Measurements from ENCODE around the gene ADAM10.
"Not testable (repeated sequence)": the region's sequence is repeated elsewhere in the genome, so short reads cannot be mapped to it uniquely, and the experiment has no call there.

Gene ADAM10

DNA sequence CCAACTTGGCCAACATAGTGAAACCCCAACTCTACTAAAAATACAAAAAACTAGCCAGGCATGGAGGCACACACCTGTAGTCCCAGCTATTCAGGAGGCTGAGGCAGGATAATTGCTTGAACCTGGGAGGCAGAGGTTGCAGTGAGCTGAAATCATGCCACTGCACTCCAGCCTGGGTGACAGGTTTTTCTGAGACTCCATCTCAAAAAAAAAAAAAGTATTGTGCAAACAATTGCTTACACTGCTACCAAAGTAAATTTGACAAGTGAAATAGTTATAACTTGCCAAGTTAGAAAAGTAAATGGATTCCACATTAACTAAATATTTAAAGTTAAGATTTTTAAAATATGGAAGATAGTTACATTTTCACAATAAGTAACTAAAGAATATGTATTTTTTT is 129.2 kb downstream of the ADAM10 start:
- H3K27me3 ChIP-seq (ENCODE audit: control insufficient read depth, insufficient read depth, low read length); H3K4me3 ChIP-seq (ENCODE audit: low read length); H3K9me3 ChIP-seq (ENCODE audit: control insufficient read depth, insufficient read depth, low read length); H3K36me3 ChIP-seq (ENCODE audit: control insufficient read depth, insufficient read depth, low read length); H3K27ac ChIP-seq (ENCODE audit: low read length); H3K4me1 ChIP-seq (ENCODE audit: control insufficient read depth, insufficient read depth, low read length); DNase-seq (ENCODE audit: low read depth, low spot score): not testable (repeated sequence)

DNA sequence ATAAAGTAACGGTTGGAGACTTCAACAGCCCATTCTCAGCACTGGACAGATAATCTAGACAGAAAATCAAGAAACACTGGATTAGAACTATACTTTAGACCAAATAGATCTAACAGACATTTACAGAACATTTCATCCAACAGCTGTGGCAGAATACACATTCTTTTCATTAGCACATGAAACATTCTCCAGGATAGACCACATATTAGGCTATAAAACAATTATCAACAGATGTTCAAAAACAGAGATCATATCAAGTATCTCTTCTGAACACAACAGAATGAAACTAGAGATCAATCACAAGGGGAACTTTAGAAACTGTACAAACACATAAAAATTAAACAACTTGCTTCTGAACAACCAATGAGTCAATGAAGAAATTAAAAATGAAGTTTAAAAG is 133.3 kb downstream of the ADAM10 start:
- H3K27ac ChIP-seq (ENCODE audit: low read length) = no peak overlapping the region
- no peaks in the 10 kb centered on the region; the same call in 1 of the 2 replicates for H3K27me3 ChIP-seq (ENCODE audit: control insufficient read depth, insufficient read depth, low read length)
- no peaks in the 10 kb centered on the region for H3K36me3 ChIP-seq (ENCODE audit: control insufficient read depth, insufficient read depth, low read length)
- DNase-seq (ENCODE audit: low read depth, low spot score) = no peak
- no peak overlapping the region for H3K4me3 ChIP-seq (ENCODE audit: low read length)
- no peaks in the 10 kb centered on the region for H3K4me1 ChIP-seq (ENCODE audit: control insufficient read depth, insufficient read depth, low read length)
- WGBS (ENCODE audit: insufficient coverage, insufficient read length) = no CpG with 5 or more reads among the region's 1 CpG
- H3K9me3 ChIP-seq (ENCODE audit: control insufficient read depth, insufficient read depth, low read length) = no peaks in the 10 kb centered on the region

DNA sequence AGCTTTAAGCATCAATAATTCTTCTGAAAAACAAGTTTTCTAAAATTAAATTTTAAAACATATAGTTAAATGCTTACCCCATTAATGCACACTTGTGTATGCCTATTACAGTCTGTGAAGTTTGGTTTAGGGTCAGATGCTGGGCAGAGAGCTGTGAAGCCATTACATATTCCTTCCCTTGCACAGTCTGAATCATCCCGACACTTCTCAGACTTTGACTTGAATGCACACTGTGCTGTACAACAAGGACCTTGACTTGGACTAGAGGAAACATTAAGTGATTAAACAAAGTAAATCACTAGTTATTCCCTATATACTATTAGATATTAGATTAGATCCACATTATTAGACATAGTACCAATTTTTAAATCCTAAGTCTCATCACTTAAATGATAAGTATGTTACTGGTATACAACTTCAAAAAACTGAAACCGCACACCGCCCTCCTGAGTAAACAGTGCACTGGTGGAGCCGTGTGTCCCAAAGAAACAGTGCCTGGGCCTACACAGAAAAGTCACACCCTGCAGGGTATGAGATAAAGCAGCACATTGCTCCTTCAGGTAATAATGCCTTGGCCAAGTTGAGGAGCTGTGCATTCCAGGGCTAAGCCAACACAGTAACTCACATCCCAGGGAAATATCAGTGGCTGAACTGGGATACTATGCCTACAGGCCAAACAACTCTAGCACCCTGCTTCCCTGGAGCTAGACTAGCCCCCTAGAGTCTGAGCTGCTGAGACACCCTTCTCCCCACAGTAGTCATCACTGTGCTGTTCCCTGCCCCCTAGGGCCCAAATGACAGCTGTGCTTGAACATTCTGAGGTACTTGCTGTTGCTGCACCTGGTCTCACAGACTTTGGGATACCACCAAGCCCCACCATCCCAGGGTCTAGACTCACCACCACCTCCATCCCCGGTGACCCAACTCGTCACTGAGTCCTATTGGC is 137.5 kb downstream of the ADAM10 start:
- WGBS (ENCODE audit: insufficient coverage, insufficient read length) = no CpG with 5 or more reads among the region's 6 CpGs
- H3K9me3 ChIP-seq (ENCODE audit: control insufficient read depth, insufficient read depth, low read length) = no peaks in the 10 kb centered on the region
- H3K4me3 ChIP-seq (ENCODE audit: low read length) = no peak overlapping the region
- DNase-seq (ENCODE audit: low read depth, low spot score) = no peak
- no peak overlapping the region for H3K27ac ChIP-seq (ENCODE audit: low read length)
- no peaks in the 10 kb centered on the region for H3K36me3 ChIP-seq (ENCODE audit: control insufficient read depth, insufficient read depth, low read length)
- H3K4me1 ChIP-seq (ENCODE audit: control insufficient read depth, insufficient read depth, low read length) = no peaks in the 10 kb centered on the region
- no peaks in the 10 kb centered on the region; the same call in 1 of the 2 replicates for H3K27me3 ChIP-seq (ENCODE audit: control insufficient read depth, insufficient read depth, low read length)

DNA sequence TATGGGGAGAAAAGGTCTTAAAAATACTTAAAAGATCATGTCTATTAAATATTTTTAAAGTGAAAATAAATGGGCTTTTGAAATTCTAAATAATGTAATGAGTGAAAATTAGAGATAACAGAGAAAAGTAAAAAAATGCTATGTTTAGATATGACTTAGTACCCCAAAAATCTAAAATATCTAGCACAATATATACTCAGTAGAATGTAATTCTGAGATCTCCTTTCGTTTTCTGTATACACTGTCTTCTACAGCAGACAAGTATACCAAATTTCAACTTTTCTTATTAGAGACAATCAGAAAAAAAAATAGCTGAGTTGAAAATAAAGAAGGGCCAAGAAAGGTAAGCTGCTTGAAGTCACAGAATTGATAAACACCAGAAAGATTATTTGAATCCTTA is 140.8 kb downstream of the ADAM10 start:
- Histone ChIP-seq H3K27me3 (ENCODE audit: control insufficient read depth, insufficient read depth, low read length) (no peaks in the 10 kb centered on the region; the same call in 1 of the 2 replicates), H3K27ac (ENCODE audit: low read length) (no peak overlapping the region), H3K4me1 (ENCODE audit: control insufficient read depth, insufficient read depth, low read length) (no peaks in the 10 kb centered on the region; the same call in 1 of the 2 replicates), H3K36me3 (ENCODE audit: control insufficient read depth, insufficient read depth, low read length) (no peaks in the 10 kb centered on the region), H3K4me3 (ENCODE audit: low read length) (no peak overlapping the region), H3K9me3 (ENCODE audit: control insufficient read depth, insufficient read depth, low read length) (no peaks in the 10 kb centered on the region)
- WGBS (ENCODE audit: insufficient coverage, insufficient read length) = no CpG with 5 or more reads among the region's 1 CpG
- no peak for DNase-seq (ENCODE audit: low read depth, low spot score)

DNA sequence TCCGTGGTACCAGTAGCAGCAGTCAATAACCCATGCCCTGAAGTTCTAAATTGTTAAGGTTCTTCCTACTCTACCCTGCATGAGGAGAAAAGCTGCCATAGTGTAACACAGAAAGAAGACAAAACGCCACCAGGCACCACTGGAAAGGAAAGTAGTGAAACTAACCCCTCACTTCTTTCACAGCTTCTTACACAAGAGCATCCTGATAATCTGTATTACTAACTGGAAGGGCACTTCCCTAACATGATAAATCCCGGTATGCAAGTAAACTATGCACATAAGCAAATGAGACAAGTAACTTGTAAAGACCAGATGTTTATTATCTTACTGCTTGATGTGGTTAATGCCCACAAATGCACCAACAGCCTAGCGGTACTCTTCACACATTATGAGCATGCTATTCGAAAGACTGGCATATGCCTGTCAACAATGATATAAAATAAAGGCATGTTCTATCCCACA is 141.3 kb downstream of the ADAM10 start:
- DNase-seq (ENCODE audit: low read depth, low spot score) = no peak
- H3K4me3 ChIP-seq (ENCODE audit: low read length) = no peak overlapping the region
- H3K4me1 ChIP-seq (ENCODE audit: control insufficient read depth, insufficient read depth, low read length) = no peaks in the 10 kb centered on the region; the same call in 1 of the 2 replicates
- no peaks in the 10 kb centered on the region; the same call in 1 of the 2 replicates for H3K27me3 ChIP-seq (ENCODE audit: control insufficient read depth, insufficient read depth, low read length)
- H3K9me3 ChIP-seq (ENCODE audit: control insufficient read depth, insufficient read depth, low read length) = no peaks in the 10 kb centered on the region
- H3K36me3 ChIP-seq (ENCODE audit: control insufficient read depth, insufficient read depth, low read length) = no peaks in the 10 kb centered on the region
- no CpG with 5 or more reads among the region's 5 CpGs for WGBS (ENCODE audit: insufficient coverage, insufficient read length)
- no peak overlapping the region for H3K27ac ChIP-seq (ENCODE audit: low read length)

DNA sequence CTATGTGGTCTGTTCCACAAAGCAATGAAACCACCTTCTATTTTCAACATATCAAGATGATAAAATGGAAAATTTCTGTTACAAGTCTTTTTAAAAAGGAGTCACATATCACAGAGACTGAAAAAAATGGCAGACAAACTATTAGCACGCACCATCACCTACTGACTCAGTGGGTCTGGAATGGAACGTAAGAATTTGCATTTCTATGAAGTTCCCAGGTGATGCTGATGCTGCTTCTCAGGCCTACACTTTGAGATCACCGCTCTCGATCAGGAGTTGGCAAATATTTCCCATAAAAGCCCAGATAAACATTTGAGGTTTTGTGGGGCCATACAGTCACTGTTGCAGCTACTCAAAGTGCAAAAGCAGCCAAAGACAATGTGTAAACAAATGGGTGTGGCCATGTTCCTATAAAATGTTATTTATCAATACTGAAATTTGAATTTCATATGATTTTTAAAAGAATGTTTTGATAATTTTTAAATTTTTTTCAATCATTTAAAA is 142.9 kb downstream of the ADAM10 start:
- Histone ChIP-seq H3K4me1 (ENCODE audit: control insufficient read depth, insufficient read depth, low read length) (no peaks in the 10 kb centered on the region; the same call in 1 of the 2 replicates), H3K27me3 (ENCODE audit: control insufficient read depth, insufficient read depth, low read length) (no peaks in the 10 kb centered on the region), H3K36me3 (ENCODE audit: control insufficient read depth, insufficient read depth, low read length) (no peaks in the 10 kb centered on the region), H3K27ac (ENCODE audit: low read length) (no peak overlapping the region), H3K4me3 (ENCODE audit: low read length) (no peak overlapping the region), H3K9me3 (ENCODE audit: control insufficient read depth, insufficient read depth, low read length) (no peaks in the 10 kb centered on the region)
- DNase-seq (ENCODE audit: low read depth, low spot score) = no peak
- WGBS (ENCODE audit: insufficient coverage, insufficient read length) = no CpG with 5 or more reads among the region's 4 CpGs

DNA sequence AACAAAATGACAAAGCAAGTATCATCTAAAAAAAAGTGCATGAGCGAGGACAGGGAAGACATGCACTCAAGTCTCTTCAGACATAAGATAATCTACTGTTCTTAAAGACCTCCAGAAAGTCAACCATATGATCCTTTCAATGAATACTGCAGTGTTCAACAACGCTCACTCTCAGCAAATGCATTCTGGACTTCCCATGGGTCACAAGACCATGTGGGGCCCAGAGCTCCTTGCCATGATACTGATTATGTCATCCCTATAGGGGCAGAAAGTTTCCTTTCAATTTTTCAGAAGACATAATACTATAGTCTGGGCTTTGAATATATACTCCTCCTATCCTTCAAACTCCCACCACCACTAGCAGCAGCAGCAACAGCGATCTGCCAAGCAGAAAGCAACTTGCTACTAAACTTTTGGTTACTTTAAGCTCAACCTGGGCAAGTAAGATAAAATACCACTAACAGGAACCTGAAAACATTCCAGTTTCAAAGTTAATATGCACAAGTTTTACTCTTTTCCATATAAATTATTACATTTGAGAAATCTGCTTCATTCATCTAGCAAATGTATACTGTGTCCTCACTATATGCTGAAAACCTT is 143.5 kb downstream of the ADAM10 start:
- Histone ChIP-seq H3K27me3 (ENCODE audit: control insufficient read depth, insufficient read depth, low read length) (no peaks in the 10 kb centered on the region), H3K9me3 (ENCODE audit: control insufficient read depth, insufficient read depth, low read length) (no peaks in the 10 kb centered on the region), H3K27ac (ENCODE audit: low read length) (no peak overlapping the region), H3K4me3 (ENCODE audit: low read length) (no peak overlapping the region), H3K36me3 (ENCODE audit: control insufficient read depth, insufficient read depth, low read length) (no peaks in the 10 kb centered on the region), H3K4me1 (ENCODE audit: control insufficient read depth, insufficient read depth, low read length) (no peaks in the 10 kb centered on the region; the same call in 1 of the 2 replicates)
- no CpG with 5 or more reads among the region's 3 CpGs for WGBS (ENCODE audit: insufficient coverage, insufficient read length)
- DNase-seq (ENCODE audit: low read depth, low spot score) = no peak

DNA sequence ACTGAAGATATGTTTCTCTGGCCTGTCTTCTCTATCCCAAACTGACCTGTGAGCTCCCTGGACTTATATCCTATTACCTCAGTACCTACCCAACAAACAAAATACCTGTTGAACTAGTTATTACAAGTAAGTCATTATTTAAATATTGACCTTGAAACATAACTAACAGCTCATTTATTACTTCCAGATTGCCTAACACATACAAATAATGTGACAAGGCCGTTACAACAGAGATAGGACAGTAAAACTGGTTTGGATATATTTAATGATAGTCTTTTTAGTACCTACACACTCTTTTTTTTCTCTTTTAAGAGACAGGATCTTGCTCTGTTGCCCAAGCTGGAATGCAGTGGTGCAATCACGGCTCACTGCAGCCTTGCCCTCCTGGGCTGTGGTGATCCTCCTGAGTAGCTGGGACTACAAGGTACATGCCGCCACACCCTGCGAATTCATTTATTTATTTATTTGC is 145.0 kb downstream of the ADAM10 start:
- no peaks in the 10 kb centered on the region for H3K27me3 ChIP-seq (ENCODE audit: control insufficient read depth, insufficient read depth, low read length)
- no peak for DNase-seq (ENCODE audit: low read depth, low spot score)
- H3K9me3 ChIP-seq (ENCODE audit: control insufficient read depth, insufficient read depth, low read length) = no peaks in the 10 kb centered on the region
- H3K36me3 ChIP-seq (ENCODE audit: control insufficient read depth, insufficient read depth, low read length) = no peaks in the 10 kb centered on the region
- no CpG with 5 or more reads among the region's 4 CpGs for WGBS (ENCODE audit: insufficient coverage, insufficient read length)
- no peaks in the 10 kb centered on the region; the same call in 1 of the 2 replicates for H3K4me1 ChIP-seq (ENCODE audit: control insufficient read depth, insufficient read depth, low read length)
- H3K27ac ChIP-seq (ENCODE audit: low read length) = no peak overlapping the region
- H3K4me3 ChIP-seq (ENCODE audit: low read length) = no peak overlapping the region

DNA sequence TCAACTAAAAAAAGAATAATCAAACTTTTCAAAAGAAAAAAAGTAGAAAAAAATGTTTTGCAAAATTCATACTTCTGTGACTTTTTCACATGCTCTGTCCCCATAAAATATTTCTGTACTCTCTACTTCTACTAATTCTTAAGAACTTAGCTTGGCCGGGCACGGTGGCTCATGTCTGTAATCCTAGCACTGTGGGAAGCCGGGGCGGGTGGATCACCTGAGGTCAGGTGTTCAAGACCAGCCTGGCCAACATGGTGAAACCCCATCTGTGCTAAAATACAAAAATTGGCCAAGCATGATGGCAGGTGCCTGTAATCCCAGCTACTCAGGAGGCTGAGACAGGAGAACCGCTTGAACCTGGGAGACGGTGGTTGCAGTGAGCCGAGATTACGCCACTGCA is 145.6 kb downstream of the ADAM10 start:
- H3K4me1 ChIP-seq (ENCODE audit: control insufficient read depth, insufficient read depth, low read length); H3K27ac ChIP-seq (ENCODE audit: low read length): not testable (repeated sequence)

DNA sequence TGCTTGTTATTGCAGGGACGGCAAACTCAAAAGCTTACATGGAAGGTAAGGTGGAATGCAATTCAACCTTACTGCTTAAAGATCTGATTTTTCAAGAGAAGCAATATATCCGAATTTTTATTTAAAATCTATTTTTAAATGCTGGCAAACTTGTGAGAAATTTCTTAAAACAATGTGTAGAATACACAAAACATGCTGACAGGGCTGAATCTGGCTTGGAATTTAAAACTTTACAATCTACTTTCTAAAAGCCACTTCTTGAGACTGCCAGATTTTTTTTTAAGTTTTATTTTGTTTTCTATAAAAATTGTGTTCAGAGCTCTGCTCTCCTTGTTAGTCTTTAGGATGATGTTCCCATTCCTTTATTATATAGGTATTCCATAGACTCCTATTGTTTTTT is 146.7 kb downstream of the ADAM10 start:
- no peak for DNase-seq (ENCODE audit: low read depth, low spot score)
- Histone ChIP-seq H3K9me3 (ENCODE audit: control insufficient read depth, insufficient read depth, low read length) (no peaks in the 10 kb centered on the region), H3K27me3 (ENCODE audit: control insufficient read depth, insufficient read depth, low read length) (no peaks in the 10 kb centered on the region), H3K4me3 (ENCODE audit: low read length) (no peak overlapping the region), H3K27ac (ENCODE audit: low read length) (no peak overlapping the region), H3K4me1 (ENCODE audit: control insufficient read depth, insufficient read depth, low read length) (no peaks in the 10 kb centered on the region; the same call in 1 of the 2 replicates), H3K36me3 (ENCODE audit: control insufficient read depth, insufficient read depth, low read length) (no peaks in the 10 kb centered on the region)
- WGBS (ENCODE audit: insufficient coverage, insufficient read length) = no CpG with 5 or more reads among the region's 2 CpGs

More for the DNA sequence above, 145.6 kb downstream of the ADAM10 start:
- not testable (repeated sequence) for H3K9me3 ChIP-seq (ENCODE audit: control insufficient read depth, insufficient read depth, low read length); H3K27me3 ChIP-seq (ENCODE audit: control insufficient read depth, insufficient read depth, low read length); H3K36me3 ChIP-seq (ENCODE audit: control insufficient read depth, insufficient read depth, low read length); H3K4me3 ChIP-seq (ENCODE audit: low read length); DNase-seq (ENCODE audit: low read depth, low spot score)
- no CpG with 5 or more reads among the region's 8 CpGs for WGBS (ENCODE audit: insufficient coverage, insufficient read length)
